CD14-positive monocyte (primary cell): ENCODE measurements around the gene E2F1. TPM values are rescaled to one million over a fixed set of nuclear protein-coding genes. Genes with fewer than 3 reads are reported as not detected.

Experiments
- DNase-seq, 3 donors: peaks; one replicate each; pipeline ENCODE4 v3.0.0-alpha.2; 2011 to 2022
- H2AFZ ChIP-seq: 2 replicates; pipeline ENCODE4 v1.6.0; 2012; ENCODE audit warnings: mild to moderate bottlenecking, low read depth, low read length, inconsistent platforms; ENCODE audit not compliant: insufficient read depth, poor library complexity, severe bottlenecking
- H3K27ac ChIP-seq, 2 donors: 1 replicate in 1 of 2; 2 replicates in 1 of 2; pipeline ENCODE4 v1.5.1; 2012 to 2013; ENCODE audit warnings: low read length in 2 of 2, control low read depth in 1 of 2, inconsistent platforms in 1 of 2, low read depth in 1 of 2, mild to moderate bottlenecking in 1 of 2
- H3K27me3 ChIP-seq, 2 donors: one replicate each; pipeline versions ENCODE4 v1.6.0 to v1.6.1; 2011 to 2013; ENCODE audit warnings: low read length in 2 of 2; ENCODE audit not compliant: control insufficient read depth in 2 of 2, insufficient read depth in 2 of 2
- H3K36me3 ChIP-seq, 2 donors: replicated peaks in 1 of 2; 1 replicate in 1 of 2; 2 replicates in 1 of 2; pipeline versions ENCODE4 v1.5.1 to v1.6.1; 2012 to 2013; ENCODE audit warnings: low read length in 2 of 2, control low read depth in 1 of 2, inconsistent platforms in 1 of 2, mild to moderate bottlenecking in 1 of 2; ENCODE audit not compliant: insufficient read depth in 2 of 2, control insufficient read depth in 1 of 2
- H3K4me1 ChIP-seq, 2 donors: 1 replicate in 1 of 2; 2 replicates in 1 of 2; pipeline versions ENCODE4 v1.5.1 to v1.6.1; 2012 to 2013; ENCODE audit warnings: low read length in 2 of 2, control low read depth in 1 of 2, inconsistent platforms in 1 of 2, mild to moderate bottlenecking in 1 of 2, moderate library complexity in 1 of 2; ENCODE audit not compliant: insufficient read depth in 2 of 2, control insufficient read depth in 1 of 2
- H3K4me2 ChIP-seq: replicated peaks from 2 replicates; pipeline ENCODE3; 2012; ENCODE audit warnings: low read length, moderate library complexity, mild to moderate bottlenecking; ENCODE audit not compliant: poor library complexity, severe bottlenecking; ENCODE audit errors: extremely low read depth
- H3K4me3 ChIP-seq, 3 experiments: fragments of 200-600 bp in 1 of 3; sonication (generic) in 1 of 3; replicated peaks in 1 of 3; 1 replicate in 2 of 3; 2 replicates in 1 of 3; pipeline ENCODE4 v1.5.1; 2011 to 2013; ENCODE audit warnings: low read length in 3 of 3, mild to moderate bottlenecking in 3 of 3, control low read depth in 2 of 3, low read depth in 2 of 3, inconsistent platforms in 1 of 3, moderate library complexity in 1 of 3
- H3K79me2 ChIP-seq: 2 replicates; pipeline ENCODE4 v1.6.0; 2012; ENCODE audit warnings: mild to moderate bottlenecking, control low read depth, inconsistent platforms, low read length, moderate library complexity; ENCODE audit not compliant: insufficient read depth
- H3K9ac ChIP-seq: 2 replicates; pipeline ENCODE4 v1.6.0; 2017; ENCODE audit warnings: low read length, mild to moderate bottlenecking; ENCODE audit not compliant: insufficient read depth, poor library complexity, severe bottlenecking
- H3K9me3 ChIP-seq, 2 donors: replicated peaks in 1 of 2; 1 replicate in 1 of 2; 2 replicates in 1 of 2; pipeline versions ENCODE4 v1.5.1 to v1.6.1; 2012 to 2013; ENCODE audit warnings: low read length in 2 of 2, control low read depth in 1 of 2; ENCODE audit not compliant: control insufficient read depth in 1 of 2, insufficient read depth in 1 of 2
- H4K20me1 ChIP-seq: 2 replicates; pipeline ENCODE4 v1.6.0; 2012; ENCODE audit warnings: mild to moderate bottlenecking, low read length, control low read depth, moderate library complexity; ENCODE audit not compliant: insufficient read depth
- H3K27ac Mint-ChIP-seq, 7 donors: one replicate each; pipeline ENCODE4 v1.8.0; 2020; ENCODE audit warnings: mild to moderate bottlenecking in 7 of 7, mixed read lengths in 7 of 7, moderate library complexity in 6 of 7, inconsistent platforms in 2 of 7
- H3K27me3 Mint-ChIP-seq, 3 donors: one replicate each; pipeline ENCODE4 v1.8.0; 2021 to 2022; ENCODE audit warnings: low read depth in 3 of 3, mild to moderate bottlenecking in 3 of 3, mixed read lengths in 3 of 3, moderate library complexity in 3 of 3, inconsistent platforms in 1 of 3
- H3K36me3 Mint-ChIP-seq, 2 donors: one replicate each; pipeline ENCODE4 v1.8.0; 2020; ENCODE audit warnings: mixed read lengths in 2 of 2, inconsistent platforms in 1 of 2, mild to moderate bottlenecking in 1 of 2
- H3K4me1 Mint-ChIP-seq: one replicate; pipeline ENCODE4 v1.8.0; 2020; ENCODE audit warnings: mild to moderate bottlenecking, mixed read lengths
- H3K4me3 Mint-ChIP-seq, 2 donors: one replicate each; pipeline ENCODE4 v1.8.0; 2020; ENCODE audit warnings: mild to moderate bottlenecking in 2 of 2, mixed read lengths in 2 of 2, moderate library complexity in 1 of 2
- H3K9me3 Mint-ChIP-seq, 7 donors: one replicate each; pipeline ENCODE4 v1.8.0; 2020 to 2022; ENCODE audit warnings: mixed read lengths in 7 of 7, mild to moderate bottlenecking in 6 of 7, moderate library complexity in 6 of 7, inconsistent platforms in 2 of 7
- CTCF ChIP-seq: fragments of 200-600 bp; IDR thresholded peaks from one replicate; pipeline ENCODE4 v1.8.0; 2022; ENCODE audit warnings: antibody characterized with exemption, mild to moderate bottlenecking
- WGBS: methylation state at CpG from one replicate; pipeline ENCODE4 v1.1.5; 2013; ENCODE audit warnings: missing lambda C conversion rate; ENCODE audit not compliant: insufficient coverage; 5-methylcytosine and 5-hydroxymethylcytosine counted together
- intact Hi-C, 2 donors: fragments of 100-400 bp; cut with micrococcal nuclease; formaldehyde crosslinking; loops; one replicate each; pipeline versions ENCODE4 v1.15.0 to v1.15.1; 2023
- polyA plus RNA-seq, 3 donors: library from polyadenylated mRNA; depleted of rRNA in 1 of 3; unstranded in 2 of 3; stranded (reverse) in 1 of 3; fragments of 300-500 nt in 2 of 3; fragments of >200 nt in 1 of 3; fragmentation: Illumina TruSeq in 2 of 3; gene quantifications; 1 replicate in 2 of 3; 2 replicates in 1 of 3; pipeline ENCODE4 v1.2.3, GENCODE V29; 2012 to 2021

The E2F1 gene
- polyA plus RNA-seq, 3 donors = 0.17 to 1.1 TPM; not detected in 1

DNA sequence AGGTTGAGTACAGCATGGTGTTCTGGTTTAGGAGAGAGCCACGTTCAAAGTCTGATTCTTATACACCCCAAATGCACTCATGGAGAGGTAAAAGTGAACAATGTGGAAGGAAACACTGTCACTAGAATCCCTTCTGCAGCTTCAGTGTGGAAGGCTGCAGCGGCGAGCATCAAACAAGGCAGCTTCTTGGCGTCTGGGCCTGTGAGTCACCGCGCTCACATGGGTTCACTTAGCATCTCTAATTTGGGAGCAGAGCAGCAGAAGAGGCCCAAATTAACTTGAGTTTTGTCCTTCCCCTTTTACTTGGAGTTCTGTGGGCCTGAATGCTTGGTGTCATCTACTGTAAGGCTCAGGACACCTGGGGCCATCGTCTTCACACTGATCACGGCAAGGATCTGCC lies 10.9 kb upstream of the E2F1 start:
- H3K27me3 ChIP-seq = no peaks in the 10 kb centered on the region
- WGBS = 84% methylated on average over 7 of the region's 8 CpGs

GRCh38 chr20:33696448-33696847 lies 10.3 kb upstream of the E2F1 start:
- H3K4me1 Mint-ChIP-seq = peaks cover 2% of the 10 kb centered on the region
- Histone ChIP-seq H4K20me1 (no peaks in the 10 kb centered on the region), H3K36me3 (no peaks in the 10 kb centered on the region), H3K9me3 (peaks cover 0 to 6% of the 10 kb centered on the region in 2 donors), H3K27me3 (no peaks in the 10 kb centered on the region), H3K4me1 (no peaks in the 10 kb centered on the region), H3K79me2 (no peaks in the 10 kb centered on the region), H3K27ac (no peak overlapping the region), H2AFZ (no peak overlapping the region), H3K4me2 (no peak overlapping the region), H3K9ac (no peak overlapping the region), H3K4me3 (no peak overlapping the region)
- H3K4me3 Mint-ChIP-seq = no peak overlapping the region
- no peak overlapping the region for H3K27ac Mint-ChIP-seq
- peaks cover 7 to 17% (median 11%) of the 10 kb centered on the region in 7 donors for H3K9me3 Mint-ChIP-seq
- intact Hi-C loops = no loop called here
- no CpG with 5 or more reads among the region's 4 CpGs for WGBS
- DNase-seq = no peak
- no peaks in the 10 kb centered on the region for H3K27me3 Mint-ChIP-seq
- no peak for TF ChIP-seq CTCF
- no peaks in the 10 kb centered on the region for H3K36me3 Mint-ChIP-seq

More for the DNA sequence above, 10.9 kb upstream of the E2F1 start:
- TF ChIP-seq CTCF = no peak
- Histone ChIP-seq H3K36me3 (no peaks in the 10 kb centered on the region), H3K9ac (no peak overlapping the region), H4K20me1 (no peaks in the 10 kb centered on the region), H3K79me2 (no peaks in the 10 kb centered on the region), H3K27ac (no peak overlapping the region), H3K4me2 (no peak overlapping the region), H3K9me3 (peaks cover 0 to 10% of the 10 kb centered on the region in 2 donors), H3K4me3 (no peak overlapping the region), H2AFZ (no peak overlapping the region), H3K4me1 (no peaks in the 10 kb centered on the region)
- no peak overlapping the region for H3K4me3 Mint-ChIP-seq
- H3K4me1 Mint-ChIP-seq = peaks cover 2% of the 10 kb centered on the region
- H3K27ac Mint-ChIP-seq = peak overlapping the region in 1 of 7 donors; percentile 37
- peaks cover 0 to 2% of the 10 kb centered on the region in 2 donors for H3K36me3 Mint-ChIP-seq
- peaks cover 10 to 23% (median 16%) of the 10 kb centered on the region in 7 donors for H3K9me3 Mint-ChIP-seq
- no peaks in the 10 kb centered on the region for H3K27me3 Mint-ChIP-seq
- intact Hi-C loops = no loop called here
- no peak for DNase-seq
